Cardiac muscle cell (in vitro differentiated cells and primary cell): ENCODE measurements around the gene UTRN. TPM values are rescaled to one million over a fixed set of nuclear protein-coding genes. Genes with fewer than 3 reads are reported as not detected.

ENCODE experiments used
- DNase-seq, 2 donors: peaks; one replicate each; pipeline versions ENCODE4 v3.0.0 to v3.0.0-alpha.2; 2010 to 2017; ENCODE audit warnings: low read depth in 1 of 2, low spot score in 1 of 2
- H3K27ac ChIP-seq: fragments of 200-600 bp; sonication (generic); 2 replicates; pipeline ENCODE4 v1.5.1; 2016
- H3K27me3 ChIP-seq: fragments of 200-600 bp; sonication (generic); 2 replicates; pipeline ENCODE4 v1.6.0; 2016; ENCODE audit warnings: control low read depth
- H3K36me3 ChIP-seq: fragments of 200-600 bp; sonication (generic); 2 replicates; pipeline ENCODE4 v1.5.1; 2016; ENCODE audit warnings: control low read depth
- H3K4me1 ChIP-seq: fragments of 200-600 bp; sonication (generic); 2 replicates; pipeline ENCODE4 v1.8.1; 2017; ENCODE audit warnings: low read depth, mild to moderate bottlenecking, mixed run types
- H3K4me3 ChIP-seq: fragments of 200-600 bp; sonication (generic); 2 replicates; pipeline ENCODE4 v1.5.1; 2016; ENCODE audit warnings: mild to moderate bottlenecking
- H3K9me3 ChIP-seq: fragments of 200-600 bp; sonication (generic); 2 replicates; pipeline ENCODE4 v1.5.1; 2017; ENCODE audit warnings: low read depth, mild to moderate bottlenecking, control low read depth
- polyA plus RNA-seq: library from polyadenylated mRNA; unstranded; fragments of >200 nt; fragmentation: Nextera tagmentation; extraction: Ambion mirVana; gene quantifications from 2 replicates; pipeline ENCODE4 v1.2.1, GENCODE V29; 2016
- total RNA-seq: library from RNA; depleted of rRNA; stranded (reverse); fragments of >200 nt; gene quantifications from 2 replicates; pipeline ENCODE4 v1.2.3, GENCODE V29; 2016
- TF ChIP-seq, protein P1 (sequence below): IDR thresholded peaks from 2 replicates; pipeline ENCODE4 v1.5.1; 2012; ENCODE audit warnings: low read depth, mild to moderate bottlenecking, low read length

The UTRN gene
- total and polyA plus RNA-seq, 2 experiments from 2014 or later: 44.5 to 93.8 TPM

DNA sequence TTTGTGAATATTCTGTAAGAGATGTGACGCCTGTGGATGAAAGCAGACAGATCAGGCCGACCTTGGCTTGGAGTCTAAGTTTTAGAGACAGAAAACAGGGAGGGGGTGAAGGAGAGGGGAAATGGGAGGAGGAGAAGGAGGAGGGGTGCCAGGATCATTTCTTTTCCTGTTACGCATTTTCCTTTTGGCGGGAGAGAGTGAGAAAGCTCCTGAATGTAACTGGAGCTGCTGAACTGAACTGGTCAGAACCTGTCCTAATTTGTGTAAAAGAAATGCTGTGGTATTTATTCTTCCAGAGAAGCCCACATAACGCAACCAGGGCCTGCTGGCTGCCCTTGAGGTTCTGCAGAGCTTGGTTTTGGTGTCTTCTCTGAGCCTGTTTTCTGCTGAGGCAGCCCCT is 41.9 kb downstream of the UTRN start:
- Histone ChIP-seq H3K36me3 (no peaks in the 10 kb centered on the region), H3K27ac (no peak overlapping the region), H3K27me3 (no peaks in the 10 kb centered on the region), H3K9me3 (no peaks in the 10 kb centered on the region), H3K4me3 (no peak overlapping the region), H3K4me1 (peaks cover 14% of the 10 kb centered on the region)
- TF ChIP-seq, protein P1, sequence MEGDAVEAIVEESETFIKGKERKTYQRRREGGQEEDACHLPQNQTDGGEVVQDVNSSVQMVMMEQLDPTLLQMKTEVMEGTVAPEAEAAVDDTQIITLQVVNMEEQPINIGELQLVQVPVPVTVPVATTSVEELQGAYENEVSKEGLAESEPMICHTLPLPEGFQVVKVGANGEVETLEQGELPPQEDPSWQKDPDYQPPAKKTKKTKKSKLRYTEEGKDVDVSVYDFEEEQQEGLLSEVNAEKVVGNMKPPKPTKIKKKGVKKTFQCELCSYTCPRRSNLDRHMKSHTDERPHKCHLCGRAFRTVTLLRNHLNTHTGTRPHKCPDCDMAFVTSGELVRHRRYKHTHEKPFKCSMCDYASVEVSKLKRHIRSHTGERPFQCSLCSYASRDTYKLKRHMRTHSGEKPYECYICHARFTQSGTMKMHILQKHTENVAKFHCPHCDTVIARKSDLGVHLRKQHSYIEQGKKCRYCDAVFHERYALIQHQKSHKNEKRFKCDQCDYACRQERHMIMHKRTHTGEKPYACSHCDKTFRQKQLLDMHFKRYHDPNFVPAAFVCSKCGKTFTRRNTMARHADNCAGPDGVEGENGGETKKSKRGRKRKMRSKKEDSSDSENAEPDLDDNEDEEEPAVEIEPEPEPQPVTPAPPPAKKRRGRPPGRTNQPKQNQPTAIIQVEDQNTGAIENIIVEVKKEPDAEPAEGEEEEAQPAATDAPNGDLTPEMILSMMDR: no peak
- DNase-seq: no peak

DNA sequence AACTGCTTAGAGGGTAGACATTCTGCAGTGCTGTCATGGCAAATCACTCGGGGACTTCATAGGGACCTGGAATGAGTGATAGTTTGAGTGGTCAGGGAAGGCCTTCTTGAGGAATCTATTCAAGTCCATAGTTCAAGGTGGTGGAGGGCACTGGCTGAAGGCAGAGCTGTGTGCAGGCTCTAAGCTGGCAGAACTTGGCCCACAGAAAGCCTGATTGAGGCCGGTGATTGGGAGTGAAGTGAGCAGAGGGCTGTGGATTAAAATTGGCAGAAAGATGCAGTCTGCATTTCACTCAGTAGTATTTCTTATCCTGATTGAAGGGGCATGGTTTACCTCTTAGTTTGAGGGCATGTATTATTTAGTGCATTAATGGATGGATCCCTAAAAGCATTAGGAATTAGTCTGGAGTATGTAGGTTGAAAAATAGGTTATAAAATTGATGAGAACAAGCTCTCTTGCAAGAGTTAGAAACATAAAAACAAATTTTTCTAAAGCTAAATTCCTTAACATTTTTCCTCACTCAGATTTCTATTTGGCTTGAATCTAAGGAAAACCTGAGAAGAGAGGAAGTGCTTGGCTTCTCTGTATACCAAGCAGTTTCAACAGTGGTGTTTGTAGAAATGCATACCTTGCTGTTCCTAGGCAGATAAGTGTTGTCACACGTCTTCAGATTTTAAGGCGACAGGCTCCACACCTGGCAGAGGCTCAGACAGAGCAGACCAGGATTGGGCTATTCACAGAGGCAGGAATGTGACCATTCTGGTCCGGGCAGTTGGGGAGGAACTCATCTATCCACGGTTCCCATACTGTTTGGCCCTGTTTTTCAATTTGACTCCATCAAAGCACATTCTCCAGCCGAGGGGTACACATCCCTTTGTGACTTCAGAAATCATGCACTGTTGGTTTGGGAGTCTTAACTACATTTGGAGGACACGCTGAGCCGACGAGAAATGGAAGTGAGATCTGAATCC is 45.2 kb downstream of the UTRN start:
- Histone ChIP-seq H3K4me3 (no peak overlapping the region), H3K27me3 (no peaks in the 10 kb centered on the region), H3K27ac (peak overlapping the region; percentile 11), H3K36me3 (no peaks in the 10 kb centered on the region), H3K9me3 (no peaks in the 10 kb centered on the region), H3K4me1 (peaks cover 14% of the 10 kb centered on the region)
- DNase-seq: peak in 1 of 2 donors; percentile 15
- TF ChIP-seq, protein P1: no peak

DNA sequence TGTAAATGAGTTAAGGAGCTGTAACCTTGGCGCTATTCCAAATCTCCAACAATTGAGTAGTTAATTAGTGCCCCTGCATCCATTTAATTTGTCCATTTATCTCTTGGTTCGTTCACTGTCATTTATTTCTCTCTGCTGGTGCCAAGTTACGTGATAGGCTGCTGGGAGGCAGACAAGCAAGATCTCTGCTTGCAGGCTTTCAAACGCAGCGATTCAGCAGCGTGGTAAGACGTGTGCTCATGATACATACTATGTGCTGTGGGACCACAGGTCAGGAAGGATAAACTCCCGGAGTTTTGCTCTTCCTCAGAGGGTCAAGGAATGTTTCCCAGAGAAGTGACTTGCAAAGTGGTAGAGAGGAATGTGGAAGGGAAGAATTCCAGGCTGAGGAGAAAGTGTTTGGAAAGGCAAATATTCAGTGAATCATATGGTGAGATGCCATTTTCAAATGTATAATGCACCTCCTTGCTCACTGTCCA is 46.4 kb downstream of the UTRN start:
- Histone ChIP-seq H3K4me3 (no peak overlapping the region), H3K9me3 (no peaks in the 10 kb centered on the region), H3K4me1 (peaks cover 14% of the 10 kb centered on the region), H3K36me3 (no peaks in the 10 kb centered on the region), H3K27me3 (no peaks in the 10 kb centered on the region), H3K27ac (no peak overlapping the region)
- TF ChIP-seq, protein P1: no peak
- DNase-seq: peak in 1 of 2 donors; percentile 46

DNA sequence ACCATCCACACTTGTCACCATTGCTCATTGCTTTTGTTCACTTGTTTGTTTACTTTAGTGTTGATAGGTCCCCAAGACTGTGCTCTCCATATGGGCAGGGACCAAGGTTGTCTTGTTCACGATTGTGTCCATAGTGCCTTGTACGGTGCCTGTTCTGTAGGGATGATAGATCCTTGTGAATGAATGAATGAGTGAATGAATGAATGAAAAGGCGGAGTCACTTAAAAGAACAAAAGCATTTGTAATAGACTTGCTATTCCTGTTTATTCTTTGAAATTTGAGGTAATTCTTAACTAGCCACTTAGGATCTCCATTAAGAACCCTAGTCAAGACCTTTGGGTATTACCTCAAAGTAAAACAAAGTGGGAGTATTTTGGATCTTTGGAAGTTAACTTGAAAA is 47.0 kb downstream of the UTRN start:
- Histone ChIP-seq H3K9me3 (no peaks in the 10 kb centered on the region), H3K27me3 (no peaks in the 10 kb centered on the region), H3K4me1 (peaks cover 14% of the 10 kb centered on the region), H3K4me3 (no peak overlapping the region), H3K27ac (no peak overlapping the region), H3K36me3 (no peaks in the 10 kb centered on the region)
- DNase-seq: no peak
- TF ChIP-seq, protein P1: no peak

GRCh38 chr6:144334150-144334708 is 49.1 kb downstream of the UTRN start:
- Histone ChIP-seq H3K9me3 (no peaks in the 10 kb centered on the region), H3K27me3 (no peaks in the 10 kb centered on the region), H3K36me3 (no peaks in the 10 kb centered on the region), H3K4me3 (no peak overlapping the region), H3K4me1 (peaks cover 14% of the 10 kb centered on the region), H3K27ac (no peak overlapping the region)
- TF ChIP-seq, protein P1: no peak
- DNase-seq: no peak

Other genes starting within 250 kb of the UTRN start
- gene SF3B5, start 189.8 kb upstream of the UTRN start, total RNA-seq: 139 and 183 TPM in 2 replicates
- 223 and 252 TPM in 2 replicates for gene SF3B5, start 189.8 kb upstream of the UTRN start, polyA plus RNA-seq
- gene STX11, start 134.8 kb upstream of the UTRN start, total RNA-seq: 0.98 and 2.1 TPM in 2 replicates
- gene STX11, start 134.8 kb upstream of the UTRN start, polyA plus RNA-seq: 0.20 and 1.6 TPM in 2 replicates